VCaP (cell line): ENCODE measurements around the gene ACCSL.

Source experiments
- H3K27ac ChIP-seq: fragments of 450-650 bp; 2 replicates; pipeline ENCODE4 v1.5.1; 2017
- TF ChIP-seq, protein P1 (sequence below): fragments of 450-650 bp; conservative IDR thresholded peaks from 2 replicates; pipeline ENCODE4 v1.5.1; 2017; ENCODE audit warnings: mild to moderate bottlenecking, moderate library complexity

ACCSL gene

DNA sequence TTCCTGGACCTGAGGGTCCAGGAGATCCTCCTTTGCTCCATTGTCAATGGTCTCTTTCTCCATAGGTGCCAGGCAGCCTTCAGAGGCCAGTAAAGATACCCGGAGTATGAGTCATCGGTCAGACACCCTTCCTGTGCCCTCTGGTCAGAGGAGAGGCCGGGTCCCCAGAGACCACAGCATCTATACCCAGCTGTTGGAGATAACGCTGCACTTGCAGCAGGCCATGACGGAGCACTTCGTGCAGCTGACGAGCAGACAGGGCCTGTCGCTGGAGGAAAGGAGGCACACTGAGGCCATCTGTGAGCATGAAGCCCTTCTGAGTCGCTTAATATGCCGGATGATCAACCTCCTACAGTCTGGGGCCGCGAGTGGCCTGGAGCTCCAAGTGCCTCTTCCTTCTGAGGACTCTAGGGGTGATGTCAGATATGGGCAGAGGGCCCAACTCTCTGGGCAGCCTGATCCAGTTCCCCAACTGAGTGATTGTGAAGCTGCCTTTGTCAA lies at the start of gene ACCSL:
ACCSL (plus strand) TSS at position 51 of the 501 bp plus-strand sequence; CDS start at position 107, 56 bp downstream.
- no peak within 1 kb of the TSS for H3K27ac ChIP-seq
- TF ChIP-seq, protein P1, sequence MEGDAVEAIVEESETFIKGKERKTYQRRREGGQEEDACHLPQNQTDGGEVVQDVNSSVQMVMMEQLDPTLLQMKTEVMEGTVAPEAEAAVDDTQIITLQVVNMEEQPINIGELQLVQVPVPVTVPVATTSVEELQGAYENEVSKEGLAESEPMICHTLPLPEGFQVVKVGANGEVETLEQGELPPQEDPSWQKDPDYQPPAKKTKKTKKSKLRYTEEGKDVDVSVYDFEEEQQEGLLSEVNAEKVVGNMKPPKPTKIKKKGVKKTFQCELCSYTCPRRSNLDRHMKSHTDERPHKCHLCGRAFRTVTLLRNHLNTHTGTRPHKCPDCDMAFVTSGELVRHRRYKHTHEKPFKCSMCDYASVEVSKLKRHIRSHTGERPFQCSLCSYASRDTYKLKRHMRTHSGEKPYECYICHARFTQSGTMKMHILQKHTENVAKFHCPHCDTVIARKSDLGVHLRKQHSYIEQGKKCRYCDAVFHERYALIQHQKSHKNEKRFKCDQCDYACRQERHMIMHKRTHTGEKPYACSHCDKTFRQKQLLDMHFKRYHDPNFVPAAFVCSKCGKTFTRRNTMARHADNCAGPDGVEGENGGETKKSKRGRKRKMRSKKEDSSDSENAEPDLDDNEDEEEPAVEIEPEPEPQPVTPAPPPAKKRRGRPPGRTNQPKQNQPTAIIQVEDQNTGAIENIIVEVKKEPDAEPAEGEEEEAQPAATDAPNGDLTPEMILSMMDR, result no peak

DNA sequence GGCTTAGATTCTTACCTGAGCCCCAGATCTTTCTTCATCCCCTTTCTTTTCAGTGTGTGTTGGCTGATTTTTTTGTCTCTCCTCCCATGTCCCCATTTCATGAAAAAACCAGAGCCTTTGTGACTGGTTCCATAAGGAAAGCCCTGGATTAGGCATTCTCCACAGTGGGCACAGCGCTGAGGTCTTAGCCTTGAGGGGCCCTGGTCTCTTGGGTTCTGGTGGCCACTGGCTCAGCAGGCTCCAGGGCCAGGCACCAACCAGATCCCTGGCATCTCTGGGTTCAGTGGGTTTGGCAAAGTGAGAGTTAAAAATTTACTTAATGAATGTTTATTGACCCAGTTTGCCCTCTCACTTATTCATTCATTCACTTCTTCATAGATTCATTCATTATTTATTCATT lies 49.5 kb upstream of the ACCSL start:
- TF ChIP-seq, protein P1, result no peak
- no peak overlapping the region for H3K27ac ChIP-seq

DNA sequence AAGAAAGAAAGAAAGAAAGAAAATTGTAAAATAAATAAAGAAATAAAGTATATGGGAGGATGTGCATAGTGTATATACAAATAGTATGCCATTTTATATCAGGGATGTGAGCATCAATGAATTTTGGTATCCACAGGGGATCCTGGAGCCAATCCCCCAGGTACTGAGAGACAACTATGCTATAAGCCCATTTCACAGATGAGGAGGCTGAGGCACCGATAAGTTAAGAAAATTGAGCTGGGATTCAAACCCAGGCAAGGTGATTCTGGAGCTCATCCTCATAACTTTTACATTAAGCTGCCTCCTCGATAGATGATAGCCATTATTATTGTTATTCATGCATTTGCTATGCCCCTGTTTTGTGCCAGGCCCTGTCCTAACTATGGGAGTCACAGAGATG lies 47.0 kb upstream of the ACCSL start:
- no peak overlapping the region for H3K27ac ChIP-seq
- TF ChIP-seq, protein P1, result no peak

DNA sequence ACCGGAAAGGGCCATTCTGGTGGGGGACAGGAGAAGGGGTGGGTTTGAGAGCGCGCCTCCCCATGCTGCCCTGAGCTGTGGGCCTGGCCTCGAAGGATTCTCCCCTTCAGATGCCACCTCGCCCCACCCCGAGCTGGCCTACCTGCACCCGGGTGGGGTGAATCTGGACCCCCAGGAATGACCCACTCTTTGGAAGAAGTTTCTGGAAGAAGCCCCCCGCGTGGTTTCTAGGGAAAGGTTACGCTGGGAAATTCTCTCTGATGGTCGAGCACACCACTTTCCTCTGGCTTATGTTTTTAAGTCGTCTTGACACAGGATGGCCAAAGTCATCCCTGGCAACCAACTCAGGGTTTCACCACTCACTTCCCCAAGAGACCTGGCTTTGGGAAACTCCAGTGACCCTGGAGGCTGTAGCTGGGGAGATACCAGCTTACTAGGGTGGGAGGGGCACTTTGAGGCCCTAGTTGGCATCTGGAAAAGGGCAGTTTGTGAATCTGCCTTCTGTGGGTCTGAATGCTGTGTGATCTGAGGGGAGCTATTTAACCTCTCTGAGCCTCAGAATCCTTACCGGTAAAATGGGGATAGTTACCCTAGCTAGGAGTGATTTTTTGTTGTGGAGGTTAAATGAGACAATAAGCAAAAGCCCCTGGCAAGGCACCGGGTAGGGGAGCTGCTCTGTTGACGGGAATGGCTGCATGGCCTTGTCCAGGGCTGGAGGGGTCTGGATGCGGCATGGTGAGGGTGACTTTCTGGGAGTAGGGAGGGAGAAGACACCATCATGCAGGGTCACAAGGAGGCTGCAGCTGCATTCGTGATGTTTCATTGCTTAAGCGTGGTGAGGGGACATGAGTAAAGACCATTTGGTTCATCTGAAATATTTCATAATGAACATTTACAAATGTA lies 45.3 kb upstream of the ACCSL start:
- no peak overlapping the region for H3K27ac ChIP-seq
- TF ChIP-seq, protein P1, result no peak

DNA sequence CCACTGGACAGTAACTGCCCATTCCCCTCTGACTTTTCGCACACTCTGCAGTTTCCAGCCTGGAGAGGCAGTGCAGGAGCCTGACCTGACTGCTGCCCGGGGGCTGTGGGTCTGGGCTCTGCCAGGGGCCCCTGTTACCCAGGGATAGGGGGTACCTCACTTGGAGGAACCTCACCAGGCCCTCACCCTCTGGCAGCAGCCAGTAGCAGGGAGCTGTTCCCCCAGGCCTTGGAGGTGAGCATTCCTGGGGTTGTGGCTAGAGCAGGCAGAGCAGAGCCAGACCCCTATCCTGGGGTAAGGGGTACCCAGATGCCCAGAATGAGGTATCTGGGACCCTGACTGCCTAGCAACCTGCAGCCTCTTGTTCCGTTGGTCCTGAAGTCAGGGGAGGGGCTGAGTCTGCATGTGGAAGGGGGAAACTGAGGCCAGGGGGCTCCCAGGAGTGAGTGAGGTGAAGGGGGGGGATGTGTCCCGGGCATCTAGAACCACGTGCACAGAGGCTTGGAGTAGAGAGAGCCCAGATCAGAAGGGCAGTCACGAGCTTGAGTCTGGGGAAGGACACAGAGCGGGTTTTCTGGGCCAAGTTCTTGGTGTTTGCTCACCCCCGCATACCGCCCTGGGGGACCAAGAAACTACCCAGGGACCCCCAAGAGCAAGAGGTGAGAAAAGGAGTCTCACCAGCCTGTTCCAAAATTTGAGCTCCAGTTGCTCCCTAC lies 43.9 kb upstream of the ACCSL start:
- H3K27ac ChIP-seq, result no peak overlapping the region
- TF ChIP-seq, protein P1, result no peak

DNA sequence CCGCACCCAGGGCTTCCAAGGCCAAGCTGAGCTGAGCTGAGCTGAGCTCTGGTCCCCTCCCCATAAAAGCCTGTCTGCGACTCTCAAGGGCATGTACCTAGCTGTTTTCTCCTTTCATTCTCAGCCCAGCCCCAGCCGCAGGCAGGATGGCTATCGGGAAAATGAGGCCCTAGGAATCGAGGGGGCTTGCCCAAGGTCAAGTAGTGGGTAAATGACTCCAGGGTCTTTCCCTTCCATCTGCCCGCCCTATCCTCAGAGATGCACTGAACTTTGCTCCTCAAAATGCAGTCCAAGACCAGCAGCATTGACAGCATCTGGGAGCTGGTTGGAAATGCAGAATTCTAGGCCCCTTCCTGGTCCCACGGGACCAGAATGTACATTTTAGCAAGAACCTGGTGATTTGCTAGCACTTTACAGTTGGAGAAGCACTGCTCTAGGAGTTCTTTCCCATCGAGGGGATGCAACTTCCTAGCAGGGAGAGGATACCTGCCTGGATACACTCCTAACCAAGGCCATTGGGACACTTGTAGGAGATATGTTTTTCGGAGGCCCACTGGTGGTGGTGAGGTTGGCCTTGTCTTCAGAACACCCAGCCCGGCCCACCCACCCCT lies 43.2 kb upstream of the ACCSL start:
- TF ChIP-seq, protein P1, result no peak
- no peak overlapping the region for H3K27ac ChIP-seq
